A673 (cell line): ENCODE measurements around the gene BRAF. TPM values are rescaled to one million over a fixed set of nuclear protein-coding genes. Genes with fewer than 3 reads are reported as not detected.

Experiments used
- BruUV-seq: library from RNA; stranded (reverse); fragments of 400-500 nt; replicated peaks from 2 replicates; lab custom pipeline; 2021; lab: Mats Ljungman, UMichigan
- CTCF ChIA-PET: fragments of 300-600 bp; sonication (Branson Sonifier 250); formaldehyde crosslinking; loops from one replicate; lab custom pipeline; 2022; ENCODE audit warnings: antibody characterized with exemption; lab: Charles Lee
- POLR2A ChIA-PET: fragments of 300-600 bp; sonication (Branson Sonifier 250); formaldehyde crosslinking; loops from one replicate; lab custom pipeline; 2022; ENCODE audit warnings: antibody characterized with exemption; ENCODE audit not compliant: low non-redundant PET; lab: Charles Lee
- DNase-seq: peaks from one replicate; pipeline ENCODE4 v3.0.0-alpha.2; 2015; ENCODE audit warnings: low spot score
- H3K27ac ChIP-seq: fragments of 200-600 bp; sonication (generic); 2 replicates; pipeline ENCODE4 v1.5.1; 2016; ENCODE audit warnings: mixed run types, low read depth, mild to moderate bottlenecking, mixed read lengths, antibody characterized with exemption, low read length; ENCODE audit not compliant: poor library complexity, severe bottlenecking
- H3K27me3 ChIP-seq: fragments of 200-600 bp; sonication (generic); replicated peaks from 2 replicates; pipeline ENCODE4 v1.6.1; 2017; ENCODE audit warnings: mixed run types, low read depth, mild to moderate bottlenecking, mixed read lengths, antibody characterized with exemption, low read length; ENCODE audit not compliant: insufficient read depth, poor library complexity
- H3K36me3 ChIP-seq: fragments of 200-600 bp; sonication (generic); 2 replicates; pipeline ENCODE4 v1.6.1; 2016; ENCODE audit warnings: mixed run types, mild to moderate bottlenecking, mixed read lengths, antibody characterized with exemption, low read length; ENCODE audit not compliant: insufficient read depth, poor library complexity, severe bottlenecking
- H3K4me1 ChIP-seq: fragments of 200-600 bp; sonication (generic); 2 replicates; pipeline ENCODE4 v1.6.1; 2017; ENCODE audit warnings: mixed run types, mild to moderate bottlenecking, mixed read lengths, antibody characterized with exemption, low read length; ENCODE audit not compliant: insufficient read depth, poor library complexity, severe bottlenecking
- H3K4me3 ChIP-seq: fragments of 200-600 bp; sonication (generic); 2 replicates; pipeline ENCODE4 v1.5.1; 2016; ENCODE audit warnings: low read depth, mixed run types, mild to moderate bottlenecking, mixed read lengths, low read length; ENCODE audit not compliant: poor library complexity, severe bottlenecking
- H3K9me3 ChIP-seq: fragments of 200-600 bp; sonication (generic); 2 replicates; pipeline ENCODE4 v1.6.1; 2016; ENCODE audit warnings: mixed run types, low read depth, mild to moderate bottlenecking, mixed read lengths, antibody characterized with exemption, low read length; ENCODE audit not compliant: poor library complexity, severe bottlenecking
- EZH2 ChIP-seq: fragments of 200-600 bp; sonication (generic); IDR thresholded peaks from 2 replicates; pipeline ENCODE4 v1.6.1; 2017; ENCODE audit warnings: borderline replicate concordance, low read depth, mild to moderate bottlenecking, mixed read lengths, antibody characterized with exemption, low read length; ENCODE audit not compliant: poor library complexity, severe bottlenecking
- intact Hi-C: fragments of 100-400 bp; cut with micrococcal nuclease; formaldehyde crosslinking; loops from one replicate; pipeline ENCODE4 v1.10.0; 2022; ENCODE audit not compliant: unreplicated experiment
- total RNA-seq: library from RNA; stranded (reverse); gene quantifications from 2 replicates; pipeline ENCODE4 v1.2.3, GENCODE V29; 2021
- TF ChIP-seq, protein P1 (sequence below): fragments of 300-800, 200-600 bp; sonication (generic); conservative IDR thresholded peaks from 2 replicates; pipeline ENCODE4 v1.5.1; 2017; ENCODE audit warnings: low read depth, mild to moderate bottlenecking, antibody characterized with exemption, low read length, moderate library complexity, mixed read lengths

BRAF gene
- total RNA-seq, 1 experiment from 2014 or later: 31.8 TPM

DNA sequence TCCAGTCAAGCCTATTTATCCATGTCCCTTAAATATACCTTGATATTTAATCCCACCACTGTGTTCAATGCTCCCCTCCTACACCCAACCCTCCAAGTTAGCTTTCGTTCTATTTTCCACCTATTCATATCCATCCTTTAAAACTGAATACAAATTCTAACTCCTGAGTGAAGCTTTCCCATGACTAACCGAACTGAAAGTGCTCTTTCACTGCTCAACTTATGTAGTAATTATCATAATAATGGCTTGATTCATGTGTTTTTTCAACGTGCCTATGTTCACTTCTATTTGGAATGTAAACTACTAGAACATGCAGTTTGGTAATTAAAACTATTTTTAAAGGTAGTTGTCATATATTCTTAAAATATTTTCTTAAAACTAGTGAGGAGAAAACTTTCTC is 170.2 kb downstream of the BRAF start:
- ChIA-PET CTCF (no interaction called here), POLR2A (no interaction called here)

DNA sequence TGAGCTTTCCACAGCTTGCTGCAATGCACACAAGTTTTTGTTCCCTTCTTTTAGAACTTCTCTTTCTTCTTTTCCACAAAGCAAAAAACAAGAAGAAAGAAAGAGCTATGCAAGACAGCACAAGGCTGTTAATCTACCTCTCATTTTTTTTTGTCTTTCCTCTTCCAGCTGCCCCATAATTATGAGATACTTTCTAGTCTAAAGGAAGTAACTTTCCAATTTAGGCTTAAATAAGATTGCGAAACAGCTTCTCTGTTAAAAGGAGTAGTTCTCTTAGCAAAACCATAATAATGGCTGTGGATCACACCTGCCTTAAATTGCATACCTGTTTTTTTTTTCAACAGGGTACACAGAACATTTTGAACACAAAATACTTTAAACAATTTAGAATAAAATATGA is 172.2 kb downstream of the BRAF start:
- TF ChIP-seq, protein P1, sequence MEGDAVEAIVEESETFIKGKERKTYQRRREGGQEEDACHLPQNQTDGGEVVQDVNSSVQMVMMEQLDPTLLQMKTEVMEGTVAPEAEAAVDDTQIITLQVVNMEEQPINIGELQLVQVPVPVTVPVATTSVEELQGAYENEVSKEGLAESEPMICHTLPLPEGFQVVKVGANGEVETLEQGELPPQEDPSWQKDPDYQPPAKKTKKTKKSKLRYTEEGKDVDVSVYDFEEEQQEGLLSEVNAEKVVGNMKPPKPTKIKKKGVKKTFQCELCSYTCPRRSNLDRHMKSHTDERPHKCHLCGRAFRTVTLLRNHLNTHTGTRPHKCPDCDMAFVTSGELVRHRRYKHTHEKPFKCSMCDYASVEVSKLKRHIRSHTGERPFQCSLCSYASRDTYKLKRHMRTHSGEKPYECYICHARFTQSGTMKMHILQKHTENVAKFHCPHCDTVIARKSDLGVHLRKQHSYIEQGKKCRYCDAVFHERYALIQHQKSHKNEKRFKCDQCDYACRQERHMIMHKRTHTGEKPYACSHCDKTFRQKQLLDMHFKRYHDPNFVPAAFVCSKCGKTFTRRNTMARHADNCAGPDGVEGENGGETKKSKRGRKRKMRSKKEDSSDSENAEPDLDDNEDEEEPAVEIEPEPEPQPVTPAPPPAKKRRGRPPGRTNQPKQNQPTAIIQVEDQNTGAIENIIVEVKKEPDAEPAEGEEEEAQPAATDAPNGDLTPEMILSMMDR: no peak
- ChIA-PET CTCF (no interaction called here), POLR2A (no interaction called here)
- no peak overlapping the region for H3K4me3 ChIP-seq
- H3K36me3 ChIP-seq: no peaks in the 10 kb centered on the region
- H3K27me3 ChIP-seq: no peaks in the 10 kb centered on the region
- no peaks in the 10 kb centered on the region for H3K9me3 ChIP-seq
- intact Hi-C loops: no loop called here
- no peak overlapping the region for H3K27ac ChIP-seq
- no TSS peak for BruUV-seq
- no peaks in the 10 kb centered on the region for H3K4me1 ChIP-seq
- peak; percentile 11 for DNase-seq

More for the DNA sequence above, 170.2 kb downstream of the BRAF start:
- no peak overlapping the region for H3K27ac ChIP-seq
- no peaks in the 10 kb centered on the region for H3K4me1 ChIP-seq
- BruUV-seq: no TSS peak
- intact Hi-C loops: no loop called here
- H3K4me3 ChIP-seq: no peak overlapping the region
- H3K9me3 ChIP-seq: no peaks in the 10 kb centered on the region
- no peaks in the 10 kb centered on the region for H3K36me3 ChIP-seq
- TF ChIP-seq EZH2: no peak
- TF ChIP-seq, protein P1: no peak
- DNase-seq: no peak
- no peaks in the 10 kb centered on the region for H3K27me3 ChIP-seq

DNA sequence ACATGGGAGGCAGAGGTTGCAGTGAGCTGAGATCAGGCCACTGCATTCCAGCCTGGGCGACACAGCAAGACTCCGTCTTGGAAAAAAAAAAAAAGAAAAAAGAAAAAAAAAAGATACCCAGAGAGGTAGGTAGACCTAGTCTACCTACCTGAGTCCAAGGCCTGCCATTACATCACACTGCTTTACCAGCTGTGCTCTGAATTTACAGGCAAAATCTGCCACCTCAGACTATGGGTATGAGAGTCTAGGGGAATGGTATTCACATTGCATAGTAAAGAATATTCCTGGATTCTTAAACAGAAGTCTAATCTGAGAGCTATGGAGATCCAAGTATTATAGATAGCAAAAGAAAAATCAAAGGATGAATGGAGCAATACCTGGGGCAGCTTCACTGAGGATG is 178.0 kb downstream of the BRAF start:
- no TSS peak for BruUV-seq
- CTCF ChIA-PET: no interaction called here
- no peaks in the 10 kb centered on the region for H3K27me3 ChIP-seq

More for the DNA sequence above, 178.0 kb downstream of the BRAF start:
- Histone ChIP-seq H3K4me3 (no peak overlapping the region), H3K36me3 (peaks cover 3% of the 10 kb centered on the region), H3K27ac (no peak overlapping the region), H3K4me1 (no peaks in the 10 kb centered on the region), H3K9me3 (no peaks in the 10 kb centered on the region)
- POLR2A ChIA-PET: no interaction called here
- intact Hi-C loops: no loop called here
- no peak for DNase-seq
- no peak for TF ChIP-seq EZH2
- TF ChIP-seq, protein P1: no peak
